ENCODE measurements around the gene ETHE1.

ETHE1 gene

GRCh38 chr19:43526884-43527859, at the start of gene ETHE1:
ETHE1 (minus strand) TSS chr19:43527201; CDS start chr19:43527177, 24 bp downstream.
- peak; percentile 23 to 92 for DNase-seq

- no peak for DNase-seq
These were observed 49.2 kb upstream of the ETHE1 start for GRCh38 chr19:43575955-43576878.

DNA sequence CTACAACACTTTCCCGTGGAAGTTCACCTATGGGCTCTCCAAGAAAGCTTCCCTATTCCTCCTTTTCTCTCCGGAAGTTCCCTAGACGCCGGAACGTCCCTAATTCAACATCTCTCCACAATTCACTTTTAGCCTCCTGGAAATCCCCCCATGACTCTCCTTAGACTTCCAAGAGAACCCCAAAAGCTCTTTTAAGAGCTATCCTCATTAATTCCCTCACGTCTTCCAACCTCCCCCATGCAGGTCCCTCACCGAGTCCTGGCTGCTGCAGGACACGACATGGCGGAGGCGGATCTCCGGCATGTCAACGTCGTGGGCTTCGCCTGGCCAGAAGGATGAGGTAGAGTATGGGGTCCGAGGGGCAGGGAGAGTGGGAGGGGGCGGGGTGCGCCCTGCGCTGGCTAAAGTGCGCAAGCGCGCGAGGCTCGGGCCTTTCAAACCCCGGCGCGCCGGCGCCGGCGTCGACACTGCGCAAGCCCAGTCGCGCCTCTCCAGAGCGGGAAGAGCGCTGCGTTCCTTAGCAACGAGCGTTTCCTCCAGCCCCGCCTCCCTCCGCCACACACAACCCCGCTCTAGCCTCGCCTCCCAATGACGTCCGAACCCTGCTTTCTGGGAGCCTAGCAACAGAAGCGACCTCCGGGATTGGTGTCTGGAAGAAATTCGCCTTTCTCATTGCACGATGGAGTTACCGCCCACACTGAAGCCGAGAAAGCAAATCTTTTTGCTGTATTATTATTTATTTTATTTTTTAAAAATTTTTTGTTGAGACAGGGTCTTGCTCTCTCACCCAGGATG, 48.4 kb upstream of the ETHE1 start, which contains the start of the genes PINLYP and XRCC1:
TSS of gene PINLYP (plus strand) at position 646 of the 795 bp plus-strand sequence. CDS start 1,391 bp downstream, outside the sequence.
TSS of gene XRCC1 (minus strand) at position 372 of the 795 bp plus-strand sequence. CDS start at position 303, 69 bp downstream.
- peak; percentile 98 to 99 for DNase-seq

DNA sequence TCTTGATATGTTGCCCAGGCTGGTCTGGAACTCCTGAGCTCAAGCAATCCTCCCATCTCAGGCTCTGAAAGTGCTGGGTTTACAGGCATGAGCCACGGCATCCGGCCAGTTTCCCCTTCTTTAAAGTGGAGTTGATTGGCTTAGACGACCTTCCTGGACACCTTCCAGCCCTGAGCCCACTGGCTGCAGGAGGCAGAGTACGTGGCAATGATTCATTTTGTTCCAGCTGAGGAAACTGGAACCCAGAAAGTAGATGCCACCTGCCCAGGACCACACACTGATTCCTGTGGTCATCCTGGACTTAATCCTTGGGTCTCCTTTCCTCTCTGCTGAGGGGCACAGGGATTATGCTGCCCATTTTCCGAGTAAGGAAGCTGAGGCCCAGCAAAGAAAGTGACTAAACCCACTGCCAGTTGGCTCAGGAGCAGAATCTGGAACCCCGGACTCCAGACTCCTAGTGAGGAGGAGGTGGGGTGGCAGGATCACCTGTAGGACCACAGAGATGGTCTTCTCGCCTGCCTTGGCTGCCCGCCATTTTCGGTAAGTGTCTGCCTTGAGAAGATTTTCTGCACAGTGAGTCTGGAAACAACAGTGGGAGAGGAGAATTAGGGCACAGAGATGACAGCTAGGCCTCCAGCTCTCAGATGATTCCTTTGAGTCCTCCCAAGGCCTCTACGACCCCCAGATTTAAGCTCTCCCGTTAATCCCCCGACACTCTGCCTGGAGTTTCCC, 47.6 kb upstream of the ETHE1 start:
- DNase-seq: no peak

- no peak for DNase-seq
These were observed 45.2 kb upstream of the ETHE1 start for GRCh38 chr19:43572171-43572588.

GRCh38 chr19:43570174-43570791, 43.3 kb upstream of the ETHE1 start:
- peak; percentile 48 to 70 for DNase-seq

DNA sequence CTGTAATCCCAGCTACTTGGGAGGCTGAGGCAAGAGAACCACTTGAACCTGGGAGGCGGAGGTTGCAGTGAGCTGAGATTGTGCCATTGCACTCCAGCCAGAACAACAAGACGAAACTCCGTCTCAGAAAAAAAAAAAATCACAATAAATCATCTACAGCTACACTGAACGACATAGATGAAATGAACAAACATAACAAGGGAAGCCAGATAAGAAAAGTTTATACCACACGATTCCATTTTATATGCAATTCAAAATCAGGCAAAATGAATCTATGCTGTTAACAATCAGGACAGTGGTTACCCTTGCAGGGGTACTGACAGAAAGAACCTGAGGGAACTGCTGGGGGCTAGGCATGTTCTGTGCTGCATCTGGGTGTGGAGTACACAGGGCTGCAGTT, 42.7 kb upstream of the ETHE1 start:
- no peak for DNase-seq

DNA sequence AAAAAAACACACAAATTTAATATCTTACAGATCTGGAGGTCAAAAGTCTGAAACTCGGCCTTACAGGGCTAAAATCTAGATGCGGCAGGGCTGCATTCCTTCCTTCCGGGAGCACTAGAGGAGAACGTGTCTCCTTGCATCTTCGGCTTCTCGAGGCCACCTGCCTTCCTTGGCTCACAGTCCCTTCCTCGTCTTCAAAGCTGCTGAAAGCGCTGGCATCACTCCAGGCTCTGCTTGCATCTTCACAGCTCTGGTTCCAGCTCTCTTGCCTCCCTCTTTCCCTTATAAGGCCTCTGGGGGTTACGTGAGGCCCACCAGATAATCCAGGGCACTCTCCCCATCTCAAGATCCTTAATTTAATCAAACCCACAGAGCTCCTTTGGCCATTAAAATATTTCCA, 37.8 kb upstream of the ETHE1 start:
- no peak for DNase-seq

- no peak for DNase-seq
These were observed 36.9 kb upstream of the ETHE1 start for GRCh38 chr19:43563816-43564457.

- no peak for DNase-seq
These were observed 35.8 kb upstream of the ETHE1 start for GRCh38 chr19:43562698-43563241.

DNA sequence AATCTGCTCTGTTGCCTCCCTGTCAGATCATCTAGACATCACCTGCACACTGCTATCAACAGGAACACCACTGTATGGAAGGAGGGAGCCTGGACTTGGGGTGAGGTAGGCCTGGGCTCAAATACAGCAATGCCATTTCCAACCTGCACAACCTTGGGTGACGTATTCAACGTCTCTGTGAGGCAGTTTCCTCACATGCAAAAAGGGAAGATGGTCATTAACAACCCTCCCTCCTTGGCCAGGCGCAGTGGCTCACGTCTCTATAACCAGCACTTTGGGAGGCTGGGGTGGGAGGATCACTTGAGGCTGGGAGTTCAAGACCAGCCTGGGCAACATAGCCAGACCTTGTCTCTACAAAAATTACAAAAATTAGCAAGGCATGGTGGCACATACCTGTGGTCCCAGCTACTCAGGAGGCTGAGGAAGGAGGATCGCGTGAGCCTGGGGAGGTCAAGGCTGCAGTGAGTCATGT, 35.3 kb upstream of the ETHE1 start:
- no peak for DNase-seq

DNA sequence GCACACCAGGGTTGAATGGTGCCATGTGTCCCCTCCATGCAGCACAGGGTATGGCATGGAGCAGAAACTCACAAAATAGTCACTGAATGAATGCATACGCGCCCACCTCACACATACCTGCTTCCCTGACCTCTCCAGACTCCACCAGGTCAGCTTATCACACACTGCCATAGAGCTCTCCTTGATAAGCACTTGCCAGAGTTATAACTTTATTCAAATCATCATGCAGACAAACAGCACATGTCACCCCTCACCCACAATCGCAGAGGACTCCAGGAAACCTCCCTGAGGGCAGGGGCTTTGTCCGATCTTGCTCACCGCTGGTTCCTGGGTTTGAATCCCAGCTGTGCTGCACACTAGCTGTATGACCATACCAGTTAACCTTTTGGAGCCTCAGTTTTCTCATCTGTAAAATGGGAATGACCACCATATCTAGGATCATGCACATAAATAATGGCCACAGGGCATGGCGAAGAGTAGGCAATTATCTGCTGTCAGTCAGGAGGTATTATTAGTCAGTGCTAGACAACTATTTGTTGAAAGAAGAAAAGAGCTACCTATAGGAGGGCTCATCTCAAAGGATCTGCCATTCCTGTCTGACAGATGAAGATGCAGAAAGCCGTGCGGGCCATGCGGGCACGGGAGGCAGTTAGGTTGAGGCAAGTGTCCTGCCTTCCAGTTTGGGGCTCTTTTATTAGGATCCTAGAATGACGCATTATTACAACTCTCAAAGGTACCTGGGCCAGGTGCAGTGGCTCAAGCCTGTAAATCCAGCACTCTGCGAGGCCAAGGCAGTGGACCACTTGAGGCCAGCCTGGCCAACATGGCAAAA, 34.4 kb upstream of the ETHE1 start:
- no peak for DNase-seq

DNA sequence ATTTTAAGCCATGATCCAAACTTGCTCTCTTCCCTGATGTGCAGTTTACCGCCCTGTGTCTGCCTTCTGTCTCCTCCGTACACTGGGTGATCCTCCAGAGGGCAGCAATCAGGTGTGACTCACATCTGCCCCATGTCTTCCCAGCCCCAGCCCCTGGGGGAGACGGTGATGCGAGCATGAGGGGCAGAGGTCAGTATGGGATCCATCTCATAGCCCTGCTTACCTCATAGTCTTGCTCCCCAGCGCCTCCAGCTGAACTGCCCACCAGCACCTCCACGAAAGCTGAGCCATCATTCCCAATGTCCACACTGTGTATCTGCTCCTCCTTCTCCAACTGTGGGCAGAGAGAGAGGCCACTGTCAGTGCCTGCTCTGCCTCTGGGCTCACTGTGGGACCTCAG, 33.7 kb upstream of the ETHE1 start:
- no peak for DNase-seq

DNA sequence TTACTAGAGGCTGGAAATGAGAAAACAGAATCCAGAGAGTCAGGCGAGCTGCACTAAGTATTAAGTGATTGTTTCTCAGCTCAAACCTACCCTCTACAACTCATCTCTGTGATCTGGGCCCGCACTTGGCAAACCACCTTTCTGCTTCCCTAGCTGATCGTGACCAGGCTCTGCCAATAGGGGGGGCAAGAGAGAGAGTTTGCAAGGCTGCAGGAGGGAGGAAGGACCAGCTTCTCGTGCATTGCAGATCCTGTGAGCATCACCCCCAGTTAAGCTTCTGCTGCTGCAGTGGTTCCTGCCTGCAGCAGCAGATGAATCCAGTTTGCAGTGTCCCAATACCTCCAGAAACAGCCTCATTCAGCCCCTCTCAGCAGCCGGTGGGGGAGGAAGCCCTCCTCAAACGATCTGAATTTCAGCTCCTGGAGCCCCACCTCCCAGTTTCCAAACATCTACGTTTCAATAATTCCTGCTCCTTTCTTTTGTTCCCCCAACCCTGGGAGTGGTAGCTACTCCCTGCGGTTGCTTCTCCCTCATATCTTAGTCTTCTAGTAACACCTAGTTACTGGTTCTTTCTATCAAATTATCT, 28.3 kb upstream of the ETHE1 start:
- DNase-seq: peak; percentile 62 to 75

- DNase-seq: no peak
These were observed 27.4 kb upstream of the ETHE1 start for GRCh38 chr19:43554317-43554895.

- DNase-seq: no peak
These were observed 26.7 kb upstream of the ETHE1 start for GRCh38 chr19:43553656-43554055.

DNA sequence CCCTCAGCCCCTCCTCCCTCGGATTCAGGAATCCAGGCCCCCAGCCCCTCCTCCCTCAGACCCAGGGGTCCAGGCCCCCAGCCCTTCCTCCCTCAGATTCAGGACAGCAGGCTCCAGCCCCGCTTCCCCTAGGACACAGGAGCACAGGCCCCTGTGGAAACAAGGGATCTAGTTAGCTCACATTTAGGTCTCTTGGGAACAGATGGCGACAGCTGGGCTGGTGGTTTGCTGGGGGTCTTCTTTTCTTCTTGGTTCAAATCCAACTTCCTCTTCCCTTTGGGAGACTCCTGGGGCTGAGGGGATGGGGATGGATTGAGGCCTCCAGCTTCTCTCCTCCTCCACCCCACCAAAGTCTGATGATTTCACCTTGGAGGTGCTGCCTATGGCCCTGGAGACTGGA, 25.6 kb upstream of the ETHE1 start:
- no peak for DNase-seq

GRCh38 chr19:43552198-43552450, 25.1 kb upstream of the ETHE1 start:
- DNase-seq: no peak
